ENCODE results near the gene KRTAP10-11.

Gene KRTAP10-11

GRCh38 chr21:44695641-44696040, 49.4 kb downstream of the KRTAP10-11 start:
- TF ChIP-seq EZH2 (IDR thresholded peaks at IDR 0.05; ENCODE audit: borderline replicate concordance, low read length), result no peak
- no peak for TF ChIP-seq CTCF (IDR thresholded peaks at IDR 0.05; ENCODE audit: low read length)

GRCh38 chr21:44696572-44696971, 50.4 kb downstream of the KRTAP10-11 start:
- peaks cover 4% of the 10 kb centered on the region; the same call in 1 of the 2 replicates for H3K9me3 ChIP-seq (ENCODE audit: low read length)
- no peak overlapping the region for H2AFZ ChIP-seq (ENCODE audit: low read length)
- H3K27ac ChIP-seq (ENCODE audit: low read depth, low read length, poor library complexity, severe bottlenecking), result no peak overlapping the region
- H3K4me1 ChIP-seq (ENCODE audit: insufficient read depth, low read length, severe bottlenecking), result no peaks in the 10 kb centered on the region
- no peaks in the 10 kb centered on the region for H3K9me2 ChIP-seq (ENCODE audit: low read depth, low read length)
- TF ChIP-seq EZH2 (IDR thresholded peaks at IDR 0.05; ENCODE audit: borderline replicate concordance, low read length), result no peak
- no peak for TF ChIP-seq CTCF (IDR thresholded peaks at IDR 0.05; ENCODE audit: low read length)
- no peak overlapping the region for H3K9ac ChIP-seq (ENCODE audit: low read length)
- no peaks in the 10 kb centered on the region for H3F3A ChIP-seq (ENCODE audit: insufficient read depth, low read length)
- H3K4me2 ChIP-seq (ENCODE audit: low read length), result no peak overlapping the region
- H3K36me3 ChIP-seq (ENCODE audit: insufficient read depth, low read length), result no peaks in the 10 kb centered on the region
- H3K79me2 ChIP-seq (ENCODE audit: insufficient read depth, low read length), result no peaks in the 10 kb centered on the region
- H3K4me3 ChIP-seq (ENCODE audit: low read depth, low read length, poor library complexity, severe bottlenecking), result no peak overlapping the region
- no peaks in the 10 kb centered on the region; the same call in 1 of the 2 replicates for H3K27me3 ChIP-seq (ENCODE audit: insufficient read depth, low read length)
- no peaks in the 10 kb centered on the region for H4K20me1 ChIP-seq (ENCODE audit: insufficient read depth, low read length)

More at GRCh38 chr21:44695641-44696040, 49.4 kb downstream of the KRTAP10-11 start:
- H3K9me3 ChIP-seq (ENCODE audit: low read length), result peaks cover 4% of the 10 kb centered on the region; the same call in 1 of the 2 replicates
- no peak overlapping the region for H3K4me2 ChIP-seq (ENCODE audit: low read length)
- no peaks in the 10 kb centered on the region for H3F3A ChIP-seq (ENCODE audit: insufficient read depth, low read length)
- H3K9ac ChIP-seq (ENCODE audit: low read length), result no peak overlapping the region
- H3K79me2 ChIP-seq (ENCODE audit: insufficient read depth, low read length), result no peaks in the 10 kb centered on the region
- H3K27me3 ChIP-seq (ENCODE audit: insufficient read depth, low read length), result no peaks in the 10 kb centered on the region; the same call in 1 of the 2 replicates
- H3K4me3 ChIP-seq (ENCODE audit: low read depth, low read length, poor library complexity, severe bottlenecking), result no peak overlapping the region
- H3K9me2 ChIP-seq (ENCODE audit: low read depth, low read length), result no peaks in the 10 kb centered on the region
- no peak overlapping the region for H2AFZ ChIP-seq (ENCODE audit: low read length)
- no peak overlapping the region for H3K27ac ChIP-seq (ENCODE audit: low read depth, low read length, poor library complexity, severe bottlenecking)
- no peaks in the 10 kb centered on the region for H4K20me1 ChIP-seq (ENCODE audit: insufficient read depth, low read length)
- no peaks in the 10 kb centered on the region for H3K4me1 ChIP-seq (ENCODE audit: insufficient read depth, low read length, severe bottlenecking)
- no peaks in the 10 kb centered on the region for H3K36me3 ChIP-seq (ENCODE audit: insufficient read depth, low read length)

All from OCI-LY1 (cell line).